ENCODE data around the gene ELOVL6.
A peak's percentile ranks its signal among the peaks of the same experiment; 100 is the strongest.

GRCh38 chr4:110049951-110050925, 148.2 kb downstream of the ELOVL6 start:
- TF ChIP-seq POLR2A (conservative IDR thresholded peaks at IDR 0.05) (no peak), CREM (IDR thresholded peaks at IDR 0.05; ENCODE audit: low read depth) (no peak), MTF1 (CRISPR knock-in tag; IDR thresholded peaks at IDR 0.05; ENCODE audit: borderline replicate concordance) (no peak), ZNF354B (CRISPR knock-in tag; IDR thresholded peaks at IDR 0.05) (no peak), RCOR1 (IDR thresholded peaks at IDR 0.05; ENCODE audit: borderline replicate concordance in 1 of 2, low read depth in 2 of 2, low read length in 2 of 2) (no peak), ZNF561 (CRISPR knock-in tag; conservative IDR thresholded peaks at IDR 0.05) (no peak), JUND (IDR thresholded peaks at IDR 0.05; ENCODE audit: borderline replicate concordance, low read depth, low read length) (no peak), JUND (tag; IDR thresholded peaks at IDR 0.05; ENCODE audit: borderline replicate concordance, low read depth, low read length) (no peak), ARNT (IDR thresholded peaks at IDR 0.05) (no peak), POLR2AphosphoS5 (IDR thresholded peaks at IDR 0.05; ENCODE audit: control insufficient read depth, insufficient read depth, low read depth, low read length) (no peak), REST (IDR thresholded peaks at IDR 0.05; ENCODE audit: borderline replicate concordance) (peak; percentile 62; the same call in 1 of the 2 replicates), REST (CRISPR knock-in tag; IDR thresholded peaks at IDR 0.05; ENCODE audit: low read depth) (no peak), CTCF (IDR thresholded peaks at IDR 0.05 in 2 of 3, conservative IDR thresholded peaks at IDR 0.05 in 1 of 3; ENCODE audit: insufficient read depth in 2 of 3, low read depth in 1 of 3, low read length in 3 of 3) (peak; percentile 60 to 75 (median 73))
